HuH-7 (cell line): ENCODE results near the gene HMCN2.

Experiments used
- DNase-seq: peaks from one replicate; pipeline ENCODE4 v3.0.0; 2011; ENCODE audit warnings: low spot score

The HMCN2 gene

DNA sequence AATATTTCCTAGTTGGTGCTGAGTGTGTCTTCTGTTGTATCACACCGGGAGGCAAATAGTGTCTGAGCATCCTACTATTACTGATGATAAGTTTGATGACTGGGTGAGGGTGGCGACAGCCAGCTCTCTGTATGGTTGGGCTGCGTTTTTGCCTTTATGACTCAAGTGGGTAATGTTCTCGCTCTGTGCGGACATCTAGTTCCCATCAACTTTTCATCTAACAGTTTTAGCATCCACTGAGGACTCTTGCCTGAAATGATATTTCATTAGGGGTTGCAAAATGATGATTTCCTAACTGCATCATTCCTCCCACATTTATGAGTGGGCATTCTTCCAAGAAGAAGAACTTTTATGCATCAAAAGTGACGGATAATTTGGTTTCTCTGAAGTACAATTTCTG lies 26.5 kb downstream of the HMCN2 start:
- no peak for DNase-seq

GRCh38 chr9:130294664-130295063 lies 29.1 kb downstream of the HMCN2 start:
- no peak for DNase-seq

DNA sequence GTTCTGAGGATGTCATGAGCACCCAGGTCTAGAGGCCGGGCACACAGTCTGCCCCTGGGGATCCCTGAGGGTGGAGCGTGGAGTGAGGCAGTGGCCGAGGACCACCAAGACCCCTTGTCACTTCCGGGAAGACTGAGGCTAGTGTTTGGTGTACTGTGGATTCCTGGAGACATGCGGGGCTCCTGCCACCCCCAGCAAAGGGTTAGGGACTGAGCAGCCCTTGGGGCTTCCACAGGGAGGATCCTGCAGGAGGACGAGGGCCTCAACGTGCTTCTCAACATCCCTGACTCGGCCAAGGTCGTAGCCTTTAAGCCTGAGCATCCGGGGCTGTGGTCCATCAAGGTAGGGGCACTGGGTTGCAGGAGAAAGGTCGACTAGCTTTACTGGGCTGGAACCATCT lies 29.9 kb downstream of the HMCN2 start:
- no peak for DNase-seq

GRCh38 chr9:130295945-130296782 lies 30.6 kb downstream of the HMCN2 start:
- no peak for DNase-seq

DNA sequence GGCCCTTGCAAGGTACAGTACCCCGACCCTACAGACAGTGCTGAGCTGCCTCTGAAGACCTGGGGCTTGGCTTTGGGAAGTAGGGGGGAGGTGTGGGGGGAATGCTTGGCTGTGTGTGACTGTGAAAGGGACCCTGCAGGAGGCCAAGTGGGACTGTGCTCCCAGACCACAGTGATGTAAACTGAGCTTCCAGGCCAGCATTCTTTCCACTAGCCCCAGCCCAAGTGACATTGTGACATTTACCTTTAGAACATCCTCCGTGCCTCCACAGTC lies 31.2 kb downstream of the HMCN2 start:
- no peak for DNase-seq

GRCh38 chr9:130297371-130297770 lies 31.8 kb downstream of the HMCN2 start:
- DNase-seq = no peak

DNA sequence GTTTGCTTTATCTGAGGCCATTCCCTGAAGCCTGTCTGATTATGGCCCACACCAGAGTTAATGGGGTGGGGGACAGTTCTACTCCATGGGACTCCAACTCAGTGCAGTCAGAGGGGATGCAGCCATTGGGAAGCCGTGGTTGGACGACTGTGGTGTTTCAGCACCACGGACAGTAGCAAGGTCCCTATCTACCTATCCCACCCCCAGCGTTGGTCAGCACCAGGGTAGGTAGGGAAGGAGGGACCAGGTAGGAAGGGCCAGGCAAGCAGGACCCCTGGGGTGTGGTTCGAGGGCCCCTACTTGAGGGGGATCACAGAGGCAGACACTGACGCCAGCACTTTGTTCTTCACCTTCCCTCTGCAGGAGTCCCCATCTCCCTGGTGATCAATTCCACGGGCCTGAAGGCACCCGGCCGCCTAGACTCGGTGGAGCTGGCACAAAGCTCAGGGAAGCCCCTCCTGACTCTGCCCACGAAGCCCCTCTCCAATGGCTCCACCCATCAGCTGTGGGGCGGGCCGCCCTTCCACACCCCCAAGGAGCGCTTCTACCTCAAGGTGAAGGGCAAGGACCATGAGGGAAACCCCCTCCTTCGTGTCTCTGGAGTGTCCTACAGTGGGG lies 33.2 kb downstream of the HMCN2 start:
- peak; percentile 76 for DNase-seq

- no peak for DNase-seq
These were observed 34.4 kb downstream of the HMCN2 start for GRCh38 chr9:130299785-130300615.

- DNase-seq = no peak
These were observed 35.2 kb downstream of the HMCN2 start for GRCh38 chr9:130300739-130301138.

- DNase-seq = no peak
These were observed 36.1 kb downstream of the HMCN2 start for GRCh38 chr9:130301483-130302286.

GRCh38 chr9:130302785-130303612 lies 37.4 kb downstream of the HMCN2 start:
- no peak for DNase-seq

DNA sequence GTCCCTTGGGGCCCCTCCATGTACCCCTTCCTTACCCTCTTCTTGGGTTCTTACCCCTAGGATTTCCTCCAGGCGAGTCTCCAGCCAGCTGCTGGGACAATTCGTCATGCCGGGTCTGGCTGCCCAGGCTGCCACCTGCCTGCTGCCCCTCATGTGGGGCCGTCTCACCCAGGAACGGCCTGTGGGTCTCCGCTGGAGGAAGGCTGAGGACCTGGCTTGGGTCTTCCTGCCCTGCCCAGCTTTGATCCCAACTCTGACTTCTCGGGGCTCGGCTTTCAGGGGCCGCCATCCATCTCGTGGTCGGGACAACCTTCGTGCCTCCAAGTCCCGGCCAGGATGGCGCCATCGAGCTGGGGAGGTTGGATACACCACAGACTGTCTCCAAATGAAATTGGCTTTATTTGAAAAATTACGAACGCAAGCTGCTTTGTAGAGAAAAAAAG lies 38.1 kb downstream of the HMCN2 start:
- DNase-seq = no peak

- DNase-seq = no peak
These were observed 38.6 kb downstream of the HMCN2 start for GRCh38 chr9:130304116-130304515.

GRCh38 chr9:130304643-130305042 lies 39.1 kb downstream of the HMCN2 start:
- no peak for DNase-seq

GRCh38 chr9:130305381-130305780 lies 39.8 kb downstream of the HMCN2 start:
- no peak for DNase-seq

DNA sequence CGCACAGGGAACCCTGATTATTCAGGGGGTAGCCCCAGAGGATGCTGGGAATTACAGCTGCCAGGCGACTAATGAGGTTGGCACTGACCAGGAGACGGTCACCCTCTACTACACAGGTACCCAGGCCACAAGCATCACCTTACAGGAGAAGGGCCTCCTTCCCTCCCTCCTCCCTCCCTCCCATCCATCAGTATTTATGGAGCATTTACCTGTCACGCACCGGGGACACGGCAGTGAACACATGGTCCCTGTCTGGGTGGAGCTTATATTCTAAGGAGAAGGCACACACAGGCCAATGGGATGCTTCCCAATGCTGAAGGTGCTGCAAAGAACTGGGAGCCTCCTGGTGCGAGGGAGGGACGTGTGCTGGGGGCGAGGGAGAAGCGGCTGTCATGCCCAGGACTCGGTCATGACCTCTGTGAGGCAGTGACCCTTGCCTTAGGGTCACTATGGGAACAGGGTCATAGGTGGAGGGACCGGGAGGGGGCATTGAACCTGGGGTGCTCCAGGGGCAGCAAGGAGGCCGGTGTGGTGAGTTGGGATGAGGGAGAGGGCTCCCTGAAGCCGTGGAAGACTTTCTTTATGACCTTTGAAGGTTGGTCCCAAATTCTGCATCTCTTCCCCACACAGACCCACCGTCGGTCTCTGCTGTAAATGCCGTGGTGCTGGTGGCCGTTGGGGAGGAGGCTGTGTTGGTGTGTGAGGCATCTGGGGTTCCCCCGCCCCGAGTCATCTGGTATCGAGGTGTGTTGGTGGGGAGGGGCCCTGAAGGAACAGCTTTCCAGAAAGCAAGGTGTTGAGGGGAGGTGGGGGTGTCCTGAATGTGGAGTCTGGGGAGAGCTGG lies 41.5 kb downstream of the HMCN2 start:
- DNase-seq = no peak

- DNase-seq = no peak
These were observed 42.0 kb downstream of the HMCN2 start for GRCh38 chr9:130307667-130307943.

GRCh38 chr9:130308081-130308571 lies 42.6 kb downstream of the HMCN2 start:
- no peak for DNase-seq

- no peak for DNase-seq
These were observed 44.3 kb downstream of the HMCN2 start for GRCh38 chr9:130309689-130310455.

GRCh38 chr9:130310456-130310855 lies 44.9 kb downstream of the HMCN2 start:
- no peak for DNase-seq
